ENCODE measurements around the gene AK2.

Gene AK2

DNA sequence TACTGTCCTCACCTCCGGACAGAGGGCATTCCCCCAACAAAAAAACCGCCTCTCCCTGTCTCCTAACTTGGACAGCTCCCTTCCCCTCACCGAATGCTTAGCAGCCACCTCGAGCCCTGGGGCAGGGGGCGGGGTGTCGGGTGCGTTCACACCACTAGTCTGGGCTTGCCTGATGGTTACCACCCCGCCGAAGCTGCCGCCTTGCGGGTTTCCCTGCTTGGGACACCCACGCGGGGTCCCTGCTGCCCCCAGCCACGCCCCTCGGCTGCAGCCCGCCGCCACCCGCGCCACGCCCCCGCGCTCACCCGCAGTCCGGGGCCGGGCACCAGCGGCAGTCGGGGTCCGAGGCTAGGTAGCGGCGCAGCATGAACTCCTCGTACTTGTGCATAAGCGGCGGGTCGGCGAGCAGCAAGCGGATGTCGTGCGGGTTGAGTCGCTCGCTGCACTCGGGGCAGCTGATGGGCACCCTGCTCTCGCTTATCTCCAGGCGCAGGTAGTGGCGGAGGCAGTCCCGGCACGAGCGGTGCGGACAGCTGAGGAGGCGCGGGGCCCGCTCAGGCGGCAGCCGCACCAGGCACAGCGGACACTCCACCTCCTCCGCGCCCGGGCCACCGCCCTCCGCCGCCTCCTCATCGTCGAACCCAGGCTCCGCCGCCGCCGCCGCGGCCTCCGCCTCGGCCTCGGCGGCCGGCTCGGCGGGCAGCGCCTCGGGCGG is 72.8 kb downstream of the AK2 start:
- DNase-seq = peak; percentile 75
- CTCF ChIA-PET = interaction anchor here (2.1 kb wide), 1 partner anchor 43 kb away, joined by 7 read pairs; no protein-coding TSS in a partner anchor
- Mint-ChIP-seq H3K4me3 (peak overlapping the region; percentile 86), H3K4me1 (peaks cover 36% of the 10 kb centered on the region), H3K9me3 (no peaks in the 10 kb centered on the region), H3K36me3 (no peaks in the 10 kb centered on the region), H3K27ac (peak overlapping the region; percentile 88), H3K27me3 (peaks cover 14% of the 10 kb centered on the region)

DNA sequence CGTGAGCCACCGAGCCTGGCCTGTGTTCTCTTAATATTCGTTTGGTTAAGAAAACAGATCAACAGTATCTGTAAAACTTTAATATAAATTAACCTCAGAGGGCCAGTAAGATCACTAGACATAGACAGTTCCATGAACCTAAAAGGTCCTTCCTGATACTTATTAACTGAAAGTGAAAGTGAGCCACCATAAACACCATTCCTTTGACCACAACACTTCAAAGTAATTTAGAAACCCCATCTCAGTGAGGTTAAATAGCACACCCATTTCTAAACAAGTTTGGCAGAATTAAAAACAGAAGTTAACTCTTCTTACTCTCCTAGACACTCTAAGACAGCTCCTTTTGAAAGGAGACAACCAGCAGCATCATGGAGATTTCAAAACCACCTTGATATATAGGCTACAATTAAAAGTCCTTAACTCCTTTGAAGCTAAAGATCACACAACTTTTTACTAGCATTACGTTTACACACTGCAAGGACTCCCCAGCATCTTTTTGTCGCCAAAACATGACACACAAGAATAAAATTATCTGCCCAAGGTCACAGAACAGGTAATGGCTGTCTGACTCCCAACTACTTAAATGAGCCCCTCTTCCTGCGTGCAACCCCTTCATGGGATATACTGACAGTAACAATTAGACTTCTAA is 74.3 kb downstream of the AK2 start:
- no peak for DNase-seq
- no peaks in the 10 kb centered on the region for H3K9me3 Mint-ChIP-seq
- CTCF ChIA-PET = interaction anchor here (1.0 to 1.5 kb wide), 3 partner anchors 18 to 63 kb away, joined by 4 read pairs; no protein-coding TSS in a partner anchor
- peak overlapping the region; percentile 86 for H3K4me3 Mint-ChIP-seq
- peak overlapping the region; percentile 56 for H3K27ac Mint-ChIP-seq
- peaks cover 46% of the 10 kb centered on the region for H3K4me1 Mint-ChIP-seq
- H3K27me3 Mint-ChIP-seq = peaks cover 3% of the 10 kb centered on the region
- H3K36me3 Mint-ChIP-seq = peaks cover 2% of the 10 kb centered on the region

DNA sequence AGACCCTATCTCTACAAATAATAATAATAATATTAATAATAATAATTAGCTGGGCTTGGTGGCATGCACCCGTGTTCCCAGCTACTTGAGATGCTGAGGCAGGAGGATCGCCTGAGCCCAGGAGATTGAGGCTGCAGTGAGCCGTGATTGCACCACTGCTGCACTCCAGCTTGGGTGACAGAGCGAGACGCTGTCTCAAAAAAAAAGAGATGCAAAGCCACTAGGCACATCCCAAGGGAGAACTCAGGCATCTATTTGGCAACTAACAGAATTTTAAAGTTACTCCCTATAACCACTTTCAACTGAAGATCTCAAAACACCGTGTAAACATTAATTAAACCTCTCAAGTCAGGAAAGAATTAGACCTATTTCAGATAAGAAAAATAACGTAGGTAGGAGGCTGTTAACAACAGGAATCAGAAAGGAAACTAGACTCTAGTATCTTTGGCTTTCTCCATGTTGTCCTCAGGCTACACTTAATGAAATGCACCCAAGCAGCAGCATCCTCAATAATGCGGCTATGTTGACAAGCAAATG is 75.8 kb downstream of the AK2 start:
- H3K27me3 Mint-ChIP-seq = no peaks in the 10 kb centered on the region
- DNase-seq = no peak
- H3K4me3 Mint-ChIP-seq = no peak overlapping the region
- peaks cover 5% of the 10 kb centered on the region for H3K36me3 Mint-ChIP-seq
- no peaks in the 10 kb centered on the region for H3K9me3 Mint-ChIP-seq
- CTCF ChIA-PET = interaction anchor here (1.0 kb wide), 1 partner anchor 23 kb away, joined by 3 read pairs; no protein-coding TSS in a partner anchor
- H3K27ac Mint-ChIP-seq = no peak overlapping the region
- peaks cover 46% of the 10 kb centered on the region for H3K4me1 Mint-ChIP-seq

- no peak overlapping the region for H3K27ac Mint-ChIP-seq
- CTCF ChIA-PET = no interaction called here
- peaks cover 46% of the 10 kb centered on the region for H3K4me1 Mint-ChIP-seq
- H3K36me3 Mint-ChIP-seq = peaks cover 8% of the 10 kb centered on the region
- H3K27me3 Mint-ChIP-seq = no peaks in the 10 kb centered on the region
- H3K9me3 Mint-ChIP-seq = no peaks in the 10 kb centered on the region
- no peak overlapping the region for H3K4me3 Mint-ChIP-seq
- no peak for DNase-seq
These were observed 76.3 kb downstream of the AK2 start for GRCh38 chr1:32960342-32960741.

- Mint-ChIP-seq H3K36me3 (peaks cover 14% of the 10 kb centered on the region), H3K9me3 (no peaks in the 10 kb centered on the region), H3K4me1 (peaks cover 49% of the 10 kb centered on the region), H3K27me3 (no peaks in the 10 kb centered on the region), H3K27ac (no peak overlapping the region), H3K4me3 (no peak overlapping the region)
- DNase-seq = no peak
- CTCF ChIA-PET = no interaction called here
These were observed 77.9 kb downstream of the AK2 start for GRCh38 chr1:32958827-32959226.

Measured in activated naive CD4-positive, alpha-beta T cell treated with anti-CD3 and anti-CD28 coated beads, Interleukin-2, amount 10 ng/mL, durations not matched to agents 7 days and 5 days (primary cell).